Fibroblast of gingiva (primary cell): ENCODE data around the gene NUBPL.
"Not testable (repeated sequence)": the region's sequence is repeated elsewhere in the genome, so short reads cannot be mapped to it uniquely, and the experiment has no call there.

Experiments used
- DNase-seq: peaks from one replicate; pipeline ENCODE4 v3.0.0-alpha.2; 2011; ENCODE audit warnings: low read depth

NUBPL gene

GRCh38 chr14:31813724-31814490 is 252.7 kb downstream of the NUBPL start:
- DNase-seq, result not testable (repeated sequence)

- no peak for DNase-seq
These were observed 258.1 kb downstream of the NUBPL start for GRCh38 chr14:31819281-31819680.

- no peak for DNase-seq
These were observed 264.3 kb downstream of the NUBPL start for GRCh38 chr14:31825459-31825858.

GRCh38 chr14:31827325-31827724 is 266.1 kb downstream of the NUBPL start:
- DNase-seq, result no peak

- DNase-seq, result peak; percentile 55
These were observed 268.0 kb downstream of the NUBPL start for GRCh38 chr14:31828946-31829868.

GRCh38 chr14:31834616-31835015 is 273.4 kb downstream of the NUBPL start:
- no peak for DNase-seq

GRCh38 chr14:31835049-31835448 is 273.8 kb downstream of the NUBPL start:
- DNase-seq, result no peak

- no peak for DNase-seq
These were observed 275.8 kb downstream of the NUBPL start for GRCh38 chr14:31837031-31837430.

- DNase-seq, result peak; percentile 7
These were observed 281.7 kb downstream of the NUBPL start for GRCh38 chr14:31842899-31843298.

- no peak for DNase-seq
These were observed 282.3 kb downstream of the NUBPL start for GRCh38 chr14:31843361-31844091.

GRCh38 chr14:31854508-31855075 is 293.4 kb downstream of the NUBPL start:
- no peak for DNase-seq

GRCh38 chr14:31855262-31855661 is 294.1 kb downstream of the NUBPL start:
- DNase-seq, result no peak

- not testable (repeated sequence) for DNase-seq
These were observed 294.8 kb downstream of the NUBPL start for GRCh38 chr14:31856003-31856402.

- DNase-seq, result no peak
These were observed 297.7 kb downstream of the NUBPL start for GRCh38 chr14:31858868-31859267.

- DNase-seq, result no peak
These were observed 304.0 kb downstream of the NUBPL start for GRCh38 chr14:31864937-31865855.

- DNase-seq, result no peak
These were observed 306.4 kb downstream of the NUBPL start for GRCh38 chr14:31867570-31867969.

GRCh38 chr14:31868096-31868495 is 306.9 kb downstream of the NUBPL start:
- not testable (repeated sequence) for DNase-seq

- DNase-seq, result no peak
These were observed 315.5 kb downstream of the NUBPL start for GRCh38 chr14:31876741-31877140.

GRCh38 chr14:31877255-31877798 is 316.1 kb downstream of the NUBPL start:
- DNase-seq, result peak; percentile 5

GRCh38 chr14:31879661-31880348 is 318.6 kb downstream of the NUBPL start:
- DNase-seq, result no peak
